GM12878 (cell line): ENCODE data around the gene LDLRAD4. TPM values are rescaled to one million over a fixed set of nuclear protein-coding genes. Genes with fewer than 3 reads are reported as not detected.

Experiments used
- ATAC-seq: fragments of 200-7000 bp; cut with Tn5 transposase; 3 replicates; pipeline ENCODE4 v1.9.1; 2020; ENCODE audit warnings: mild to moderate bottlenecking, moderate library complexity
- BruUV-seq: library from RNA; stranded (reverse); fragments of 400-500 nt; replicated peaks from 2 replicates; lab custom pipeline; 2021; lab: Mats Ljungman, UMichigan
- CTCF ChIA-PET: fragments of 300-600 bp; sonication (Branson Sonifier 250); formaldehyde crosslinking; extraction: SDS; loops from one replicate; lab custom pipeline; 2021; ENCODE audit warnings: inconsistent platforms; lab: Yijun Ruan, JAX
- POLR2A ChIA-PET: fragments of 350-600 bp; formaldehyde crosslinking; extraction: SDS; loops from one replicate; lab custom pipeline; 2021; ENCODE audit warnings: inconsistent platforms; lab: Charles Lee
- RAD21 ChIA-PET: fragments of 300-600 bp; sonication (Branson Sonifier 250); formaldehyde crosslinking; loops from one replicate; lab custom pipeline; 2023; ENCODE audit warnings: antibody characterized with exemption; ENCODE audit not compliant: unreplicated experiment; lab: Charles Lee
- SMC1A ChIA-PET: fragments of 300-600 bp; sonication (Branson Sonifier 250); formaldehyde crosslinking; loops from one replicate; lab custom pipeline; 2023; ENCODE audit not compliant: unreplicated experiment, uncharacterized antibody; lab: Charles Lee
- DNase-seq: peaks from one replicate; pipeline ENCODE4 v3.0.0-alpha.2; 2011; ENCODE audit warnings: low read depth, low spot score
- FAIRE-seq: peaks from 3 replicates; lab custom pipeline; 2011; peaks lifted over from hg19 to GRCh38; lab: Jason Lieb, UNC
- H2AFZ ChIP-seq: 2 replicates; pipeline ENCODE4 v1.6.0; 2011; ENCODE audit warnings: low read depth, low read length, control low read depth; ENCODE audit not compliant: control insufficient read depth
- H3K27ac ChIP-seq: 2 replicates; pipeline ENCODE4 v1.5.1; 2011; ENCODE audit warnings: control low read depth; ENCODE audit not compliant: control insufficient read depth, insufficient read depth
- H3K27me3 ChIP-seq, 2 experiments: replicated peaks in 1 of 2; 2 replicates each; pipeline versions ENCODE4 v1.6.0 to v1.6.1; 2011; ENCODE audit warnings: low read length in 1 of 2; ENCODE audit not compliant: control insufficient read depth in 2 of 2, insufficient read depth in 2 of 2
- H3K36me3 ChIP-seq, 2 experiments: 2 replicates each; pipeline ENCODE4 v1.5.1; 2011; ENCODE audit warnings: low read length in 1 of 2; ENCODE audit not compliant: control insufficient read depth in 2 of 2, insufficient read depth in 2 of 2
- H3K4me1 ChIP-seq: 2 replicates; pipeline ENCODE4 v1.6.1; 2011; ENCODE audit warnings: mild to moderate bottlenecking, low read length, moderate library complexity, mixed read lengths; ENCODE audit not compliant: control insufficient read depth, insufficient read depth
- H3K4me2 ChIP-seq: 2 replicates; pipeline ENCODE4 v1.6.0; 2011; ENCODE audit warnings: control low read depth; ENCODE audit not compliant: control insufficient read depth, insufficient read depth
- H3K4me3 ChIP-seq: fragments of 200-600 bp; sonication (generic); 2 replicates; pipeline ENCODE4 v1.5.1; 2016
- H3K79me2 ChIP-seq: 2 replicates; pipeline ENCODE4 v1.6.0; 2011; ENCODE audit warnings: low read length; ENCODE audit not compliant: control insufficient read depth, insufficient read depth
- H3K9ac ChIP-seq: 2 replicates; pipeline ENCODE4 v1.8.0; 2011; ENCODE audit warnings: low read length, control low read depth, mixed read lengths; ENCODE audit not compliant: control insufficient read depth, insufficient read depth
- H3K9me3 ChIP-seq: replicated peaks from 3 replicates; pipeline ENCODE4 v1.5.1; 2011; ENCODE audit warnings: mild to moderate bottlenecking, low read length; ENCODE audit not compliant: control insufficient read depth, insufficient read depth
- H4K20me1 ChIP-seq: 2 replicates; pipeline ENCODE4 v1.6.0; 2011; ENCODE audit not compliant: control insufficient read depth, insufficient read depth
- CTCF ChIP-seq, 3 experiments: IDR thresholded peaks in 2 of 3; conservative IDR thresholded peaks in 1 of 3; 2 replicates each; pipeline ENCODE4 v1.5.1; 2011; ENCODE audit warnings: low read depth in 3 of 3, low read length in 3 of 3, mild to moderate bottlenecking in 3 of 3, control low read depth in 2 of 3, moderate library complexity in 2 of 3, inconsistent platforms in 1 of 3, mixed read lengths in 1 of 3; ENCODE audit not compliant: control insufficient read depth in 2 of 3, insufficient read depth in 1 of 3; ENCODE audit errors: extremely low read depth in 1 of 3
- E4F1 ChIP-seq: fragments of 450-650 bp; IDR thresholded peaks from 2 replicates; pipeline ENCODE4 v1.6.1; 2018; ENCODE audit warnings: borderline replicate concordance, mild to moderate bottlenecking; ENCODE audit not compliant: partially characterized antibody
- JUND ChIP-seq: IDR thresholded peaks from 2 replicates; pipeline ENCODE4 v1.6.1; 2012; ENCODE audit warnings: low read depth, mild to moderate bottlenecking, low read length, improper control_type of control experiment, moderate library complexity
- RELB ChIP-seq: fragments of 450-650 bp; IDR thresholded peaks from 2 replicates; pipeline ENCODE4 v1.6.1; 2017; ENCODE audit warnings: low read depth, mild to moderate bottlenecking, moderate library complexity
- SREBF2 ChIP-seq: IDR thresholded peaks from 2 replicates; pipeline ENCODE4 v1.6.1; 2012; ENCODE audit warnings: mild to moderate bottlenecking, low read length
- WRNIP1 ChIP-seq: IDR thresholded peaks from 2 replicates; pipeline ENCODE4 v1.6.1; 2011; ENCODE audit warnings: low read depth, low read length, improper control_type of control experiment, borderline replicate concordance
- ZBTB11 ChIP-seq: fragments of 450-650 bp; formaldehyde crosslinking; IDR thresholded peaks from 2 replicates; pipeline ENCODE4 v1.5.0; 2022; ENCODE audit warnings: mild to moderate bottlenecking, missing genetic modification characterization
- WGBS: methylation state at CpG from one replicate; pipeline ENCODE4 v1.1.6; 2016; ENCODE audit warnings: low lambda C conversion rate; ENCODE audit not compliant: insufficient replicate concordance, insufficient coverage; ENCODE audit errors: missing lambda C conversion rate; 5-methylcytosine and 5-hydroxymethylcytosine counted together
- in situ Hi-C: fragments of 300-500 bp; cut with MboI; formaldehyde crosslinking; loops from 9 replicates; pipeline ENCODE4 v1.14.3; 2018; ENCODE audit warnings: mixed read lengths
- intact Hi-C: fragments of 100-400 bp; cut with micrococcal nuclease; formaldehyde crosslinking; loops from one replicate; pipeline ENCODE4 v1.14.2; 2022; ENCODE audit not compliant: unreplicated experiment
- polyA plus RNA-seq, 11 experiments: library from polyadenylated mRNA; depleted of rRNA in 4 of 11; unstranded in 6 of 11; stranded (reverse) in 5 of 11; fragments of >200 nt; fragmentation: Nextera tagmentation in 4 of 11; fragmentation: Illumina TruSeq in 1 of 11; extraction: Ambion mirVana in 4 of 11; extraction: Trizol in 1 of 11; gene quantifications; 1 replicate in 1 of 11; 2 replicates in 10 of 11; pipeline versions ENCODE4 v1.2.1 to v1.2.3, GENCODE V29; 2011 to 2016; ENCODE audit warnings: inconsistent platforms in 2 of 11, missing spikeins in 2 of 11, low read depth in 1 of 11
- total RNA-seq, 4 experiments: library from RNA; depleted of rRNA in 3 of 4; stranded (reverse); fragments of >200 nt in 3 of 4; fragmentation: Illumina TruSeq in 1 of 4; extraction: Trizol in 1 of 4; gene quantifications; 2 replicates each; pipeline versions ENCODE4 v1.2.1 to v1.2.3, GENCODE V29; 2013 to 2021

Gene LDLRAD4
- total and polyA plus RNA-seq, 10 of the 15 experiments (the other 5 are each of a cell fraction or from before 2014, with no cell fraction given): 2.7 to 16.8 (median 11.2) TPM

- ChIA-PET CTCF (interaction anchor here (1.2 kb wide), 1 partner anchor 82 kb away, joined by 3 read pairs; no protein-coding TSS in a partner anchor), RAD21 (no interaction called here), POLR2A (no interaction called here), SMC1A (interaction anchor here (0.8 kb wide), 1 partner anchor 30 kb away, joined by 3 read pairs; no protein-coding TSS in a partner anchor)
- H3K36me3 ChIP-seq: no peaks in the 10 kb centered on the region
- no peaks in the 10 kb centered on the region for H3K79me2 ChIP-seq
- FAIRE-seq (no peak), ATAC-seq (no peak), DNase-seq (no peak)
- H3K4me3 ChIP-seq: no peak overlapping the region
- 29% methylated on average over 1 of the region's 1 CpG for WGBS
- no peak overlapping the region for H3K27ac ChIP-seq
- in situ Hi-C loops: no loop called here
- intact Hi-C loops: no loop called here
- no peaks in the 10 kb centered on the region for H4K20me1 ChIP-seq
- no peak for TF ChIP-seq SREBF2
- no peak for TF ChIP-seq WRNIP1
- no peak for TF ChIP-seq E4F1
- no peak for TF ChIP-seq JUND
- no peak for TF ChIP-seq ZBTB11
- TF ChIP-seq RELB: no peak
- no peak for TF ChIP-seq CTCF (IDR thresholded peaks at IDR 0.05 in 2 of 3, conservative IDR thresholded peaks at IDR 0.05 in 1 of 3; ENCODE audit: control insufficient read depth in 2 of 3, extremely low read depth in 1 of 3, insufficient read depth in 1 of 3, low read depth in 3 of 3, low read length in 3 of 3)
- H2AFZ ChIP-seq: no peak overlapping the region
- H3K9me3 ChIP-seq: peaks cover 3% of the 10 kb centered on the region; the same call in 1 of the 3 replicates
- no peaks in the 10 kb centered on the region; a peak in 2 of 4 replicates for H3K27me3 ChIP-seq
- BruUV-seq: no TSS peak
- no peaks in the 10 kb centered on the region for H3K4me1 ChIP-seq
- no peak overlapping the region for H3K4me2 ChIP-seq
- H3K9ac ChIP-seq: no peak overlapping the region
These were observed 190.5 kb downstream of the LDLRAD4 start for GRCh38 chr18:13409026-13409425.
